CD4-positive, alpha-beta T cell treated with Interleukin-17A for 4 hours (primary cell): ENCODE results near the gene IFI30.

Source experiments
- DNase-seq: peaks from one replicate; pipeline ENCODE4 v3.0.0-alpha.2; 2020; ENCODE audit warnings: mixed read lengths

Gene IFI30

GRCh38 chr19:18173572-18174288 lies at the start of gene IFI30:
TSS of gene IFI30 (plus strand) at chr19:18173813. CDS start at chr19:18173842, 29 bp downstream.
- DNase-seq = peak; percentile 78

- DNase-seq = no peak
Observed at GRCh38 chr19:18123819-18124218, 49.8 kb upstream of the IFI30 start.

GRCh38 chr19:18126097-18126496 lies 47.5 kb upstream of the IFI30 start:
- DNase-seq = no peak

- DNase-seq = no peak
Observed at GRCh38 chr19:18128044-18128443, 45.6 kb upstream of the IFI30 start.

GRCh38 chr19:18128805-18129204 lies 44.8 kb upstream of the IFI30 start:
- no peak for DNase-seq

- DNase-seq = no peak
Observed at GRCh38 chr19:18130523-18131242, 42.9 kb upstream of the IFI30 start.

GRCh38 chr19:18131841-18132596 lies 41.6 kb upstream of the IFI30 start:
- no peak for DNase-seq

GRCh38 chr19:18135712-18136584 lies 37.7 kb upstream of the IFI30 start:
- no peak for DNase-seq

- DNase-seq = no peak
Observed at GRCh38 chr19:18137242-18137641, 36.4 kb upstream of the IFI30 start.

GRCh38 chr19:18137657-18138339 lies 35.8 kb upstream of the IFI30 start:
- DNase-seq = no peak

GRCh38 chr19:18140473-18140872 lies 33.1 kb upstream of the IFI30 start:
- no peak for DNase-seq

- DNase-seq = no peak
Observed at GRCh38 chr19:18141031-18141430, 32.6 kb upstream of the IFI30 start.

GRCh38 chr19:18143902-18144301 lies 29.7 kb upstream of the IFI30 start:
- DNase-seq = no peak

- no peak for DNase-seq
Observed at GRCh38 chr19:18144361-18144760, 29.3 kb upstream of the IFI30 start.

- no peak for DNase-seq
Observed at GRCh38 chr19:18144906-18145305, 28.7 kb upstream of the IFI30 start.

GRCh38 chr19:18145391-18145999 lies 28.1 kb upstream of the IFI30 start:
- DNase-seq = no peak

GRCh38 chr19:18147396-18147795 lies 26.2 kb upstream of the IFI30 start:
- no peak for DNase-seq

- DNase-seq = no peak
Observed at GRCh38 chr19:18149596-18149975, 24.0 kb upstream of the IFI30 start.

- DNase-seq = no peak
Observed at GRCh38 chr19:18150776-18151624, 22.6 kb upstream of the IFI30 start.

GRCh38 chr19:18152442-18152816 lies 21.2 kb upstream of the IFI30 start:
- peak; percentile 99 for DNase-seq
